HPDE6-E6E7 (cell line): ENCODE data around the gene PTPN6.
"Not testable (repeated sequence)": the region's sequence is repeated elsewhere in the genome, so short reads cannot be mapped to it uniquely, and the experiment has no call there.

Source experiments
- DNase-seq: peaks from one replicate; pipeline ENCODE4 v3.0.0; 2011; ENCODE audit warnings: missing footprints; ENCODE audit errors: extremely low spot score

Gene PTPN6

DNA sequence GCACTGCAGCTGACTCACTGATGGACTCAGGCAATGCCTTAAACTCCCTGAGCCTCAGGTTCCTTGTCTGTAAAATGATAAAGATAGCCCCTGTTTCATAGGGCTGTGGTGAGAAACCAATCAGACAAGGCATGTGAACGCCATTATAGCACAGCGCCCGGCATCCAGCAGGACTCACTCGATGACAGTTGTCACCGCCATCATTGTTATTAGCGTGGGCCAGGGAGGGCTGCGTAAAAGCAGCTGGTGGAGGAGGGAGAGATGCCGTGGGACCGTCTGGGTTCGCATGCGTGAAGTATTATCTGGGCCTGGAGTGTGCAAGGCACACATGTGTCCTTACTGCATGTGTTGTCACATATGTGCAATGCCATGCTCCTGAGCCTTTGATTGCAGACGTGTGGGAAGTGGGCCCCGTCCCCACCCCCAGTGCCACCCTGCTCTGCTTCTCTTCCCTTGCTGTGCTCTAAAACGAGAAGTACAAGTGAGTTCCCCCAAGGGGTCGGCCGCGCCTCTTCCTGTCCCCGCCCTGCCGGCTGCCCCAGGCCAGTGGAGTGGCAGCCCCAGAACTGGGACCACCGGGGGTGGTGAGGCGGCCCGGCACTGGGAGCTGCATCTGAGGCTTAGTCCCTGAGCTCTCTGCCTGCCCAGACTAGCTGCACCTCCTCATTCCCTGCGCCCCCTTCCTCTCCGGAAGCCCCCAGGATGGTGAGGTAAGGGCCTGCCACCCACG, at the start of gene PTPN6:
Gene PTPN6 (plus strand): TSS at position 546 of the 730 bp plus-strand sequence. CDS start 157 bp downstream, at position 703.
- no peak for DNase-seq

DNA sequence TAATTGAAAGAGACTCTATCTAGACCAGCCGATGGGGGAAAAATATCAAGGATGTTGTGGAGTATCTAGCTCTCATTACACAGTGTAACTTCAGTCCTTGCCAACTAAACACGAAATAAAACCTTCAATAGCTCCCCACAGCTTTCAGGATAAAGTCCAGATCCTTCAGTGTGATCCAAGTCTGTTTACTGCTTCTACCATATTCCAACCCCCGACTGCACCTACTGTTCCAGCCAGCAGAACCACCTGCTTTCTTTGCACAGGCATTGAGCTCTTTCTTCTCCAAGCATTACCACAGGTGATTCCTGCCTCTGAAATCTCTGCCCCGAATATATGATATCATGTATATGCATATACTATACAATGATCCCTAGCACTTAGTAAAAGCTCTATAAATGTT, 48.7 kb upstream of the PTPN6 start:
- no peak for DNase-seq

DNA sequence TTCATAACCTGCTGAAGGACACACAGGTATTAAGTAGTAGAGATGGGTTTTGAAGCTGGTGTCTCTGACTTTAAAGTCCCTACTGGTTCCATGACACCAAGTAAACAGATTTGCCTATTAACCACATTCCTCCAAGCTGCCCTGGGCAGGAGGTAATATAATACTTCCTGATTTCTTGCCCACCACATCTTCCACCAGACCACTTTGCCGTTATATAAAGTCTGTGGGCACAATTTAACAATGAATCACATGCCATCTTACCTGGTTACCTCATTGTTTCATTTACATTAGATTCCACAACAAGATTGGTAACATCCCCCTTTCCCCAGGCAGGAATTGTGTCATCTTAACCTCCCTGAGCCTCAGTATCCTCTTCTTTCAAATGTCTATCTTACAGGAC, 47.4 kb upstream of the PTPN6 start:
- no peak for DNase-seq

DNA sequence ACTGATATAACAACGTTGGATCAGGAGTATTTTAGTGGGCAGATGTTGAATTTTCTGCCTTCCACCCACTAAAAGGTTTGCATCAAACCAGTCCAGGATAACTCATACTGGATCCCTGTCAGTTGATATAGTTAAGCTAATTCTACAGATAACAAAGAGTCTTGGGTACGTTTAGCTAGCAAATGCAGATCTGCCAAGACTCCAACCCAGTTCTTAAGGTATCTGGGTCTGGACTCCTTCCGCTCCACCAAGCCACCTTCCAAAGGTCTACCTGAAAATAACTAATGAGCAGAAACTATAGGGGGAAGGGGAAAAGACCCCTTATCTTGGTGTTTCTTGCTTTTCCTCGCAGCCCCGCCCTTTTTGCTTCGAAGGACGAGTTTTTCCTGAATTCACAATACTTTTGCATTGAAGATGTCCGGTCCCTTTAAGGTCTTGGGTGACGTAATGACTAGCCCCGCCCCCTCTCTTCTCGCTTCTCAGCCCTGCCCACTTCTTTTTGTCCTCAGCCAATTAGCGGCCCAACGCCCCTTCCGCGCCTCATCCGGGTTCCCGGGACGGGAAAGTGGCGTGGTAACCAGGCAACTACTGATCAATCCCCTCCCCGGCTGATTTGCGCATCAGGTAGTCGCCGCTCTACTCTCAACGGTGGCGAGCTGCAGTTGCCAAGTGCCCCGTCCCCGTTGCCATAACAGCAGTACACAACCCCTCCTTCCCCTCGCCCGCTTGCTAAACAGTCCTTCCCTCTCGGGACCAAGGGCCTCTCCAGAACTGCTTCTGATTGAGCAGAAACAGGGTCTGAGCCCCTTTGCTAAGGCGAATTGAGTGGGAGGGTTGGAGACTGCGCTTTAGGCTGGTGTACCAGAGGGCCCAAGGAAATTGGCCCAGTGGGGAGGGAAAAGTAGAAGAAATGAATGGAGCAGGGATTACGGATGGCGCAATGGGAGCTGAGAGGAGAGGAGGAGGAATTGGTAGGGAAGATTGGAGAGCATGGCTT, 46.6 kb upstream of the PTPN6 start, which contains the start of gene LRRC23:
Gene LRRC23 (plus strand): TSS at position 543 of the 997 bp plus-strand sequence. CDS start 812 bp downstream, outside the sequence.
- peak; percentile 97 for DNase-seq

DNA sequence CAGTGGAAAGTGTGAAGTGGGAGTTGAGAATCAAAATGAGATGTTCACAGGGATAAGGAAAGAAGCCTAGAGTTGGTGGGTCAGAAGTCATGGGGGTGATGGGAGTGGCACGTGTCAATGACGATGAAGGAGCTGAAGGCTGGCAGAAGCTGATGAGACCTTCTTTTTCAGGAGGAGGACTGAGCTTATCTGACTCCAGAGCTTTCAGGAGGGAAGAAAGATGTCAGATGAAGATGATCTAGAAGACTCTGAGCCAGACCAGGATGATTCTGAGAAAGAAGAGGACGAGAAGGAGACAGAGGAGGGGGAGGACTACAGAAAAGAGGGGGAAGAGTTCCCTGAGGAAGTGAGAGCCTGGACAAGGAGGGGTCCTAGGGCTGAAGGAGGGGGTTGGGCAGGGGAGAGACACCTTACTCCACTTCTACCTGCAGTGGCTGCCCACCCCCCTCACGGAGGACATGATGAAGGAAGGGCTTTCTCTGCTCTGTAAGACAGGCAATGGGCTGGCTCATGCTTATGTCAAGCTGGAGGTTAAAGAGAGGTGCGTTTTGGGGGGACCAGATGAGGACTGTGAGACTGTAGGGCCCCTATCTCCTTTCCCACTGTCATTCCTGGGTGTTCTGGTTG, 45.6 kb upstream of the PTPN6 start:
- DNase-seq = no peak

DNA sequence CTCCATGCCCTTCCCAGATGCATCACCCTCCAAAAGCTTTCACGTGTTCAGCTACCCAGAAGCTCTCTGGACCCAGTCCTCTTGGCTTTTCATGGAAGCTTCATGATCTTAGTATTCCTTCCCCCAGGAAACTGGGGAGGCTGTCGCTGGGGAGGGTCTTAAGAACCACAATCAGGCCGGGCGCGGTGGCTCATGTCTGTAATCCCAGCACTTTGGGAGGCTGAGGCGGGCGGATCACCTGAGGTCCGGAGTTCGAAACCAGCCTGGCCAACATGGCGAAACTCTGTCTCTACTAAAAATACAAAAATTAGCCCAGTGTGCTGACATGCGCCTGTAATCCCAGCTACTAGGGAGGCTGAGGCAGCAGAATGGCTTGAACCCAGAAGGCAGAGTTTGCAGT, 43.0 kb upstream of the PTPN6 start:
- not testable (repeated sequence) for DNase-seq

DNA sequence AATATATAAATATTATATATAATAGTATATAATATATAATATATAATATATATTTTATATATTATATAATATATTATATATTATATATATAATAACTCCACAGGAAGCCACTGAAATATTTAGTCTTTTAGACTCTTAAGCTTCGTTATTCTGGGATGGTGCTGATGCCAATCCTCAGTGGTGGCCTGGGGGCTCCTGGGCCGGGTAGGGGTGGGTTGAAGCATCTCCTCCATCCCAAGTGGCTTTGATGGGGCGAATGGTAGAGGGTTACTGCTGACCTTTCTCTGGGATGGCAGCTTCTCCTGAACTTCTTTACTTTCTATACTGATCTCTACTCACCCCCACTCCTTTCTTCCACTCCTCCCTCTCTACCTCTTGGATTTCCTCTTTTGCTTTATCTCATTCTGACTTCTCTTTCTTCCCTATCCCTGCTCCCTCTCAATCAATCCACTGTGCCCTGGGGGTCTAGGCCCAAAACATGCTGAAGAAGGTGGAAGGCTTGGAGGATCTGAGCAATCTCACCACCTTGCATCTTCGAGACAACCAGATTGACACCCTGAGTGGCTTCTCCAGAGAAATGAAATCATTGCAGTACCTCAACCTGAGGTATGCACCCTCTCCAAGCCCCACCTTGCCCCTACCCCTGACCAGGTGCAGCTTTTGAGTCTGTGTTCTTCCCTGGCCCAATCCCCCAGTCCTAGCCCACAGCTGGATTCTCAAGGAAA, 41.6 kb upstream of the PTPN6 start:
- DNase-seq = no peak

DNA sequence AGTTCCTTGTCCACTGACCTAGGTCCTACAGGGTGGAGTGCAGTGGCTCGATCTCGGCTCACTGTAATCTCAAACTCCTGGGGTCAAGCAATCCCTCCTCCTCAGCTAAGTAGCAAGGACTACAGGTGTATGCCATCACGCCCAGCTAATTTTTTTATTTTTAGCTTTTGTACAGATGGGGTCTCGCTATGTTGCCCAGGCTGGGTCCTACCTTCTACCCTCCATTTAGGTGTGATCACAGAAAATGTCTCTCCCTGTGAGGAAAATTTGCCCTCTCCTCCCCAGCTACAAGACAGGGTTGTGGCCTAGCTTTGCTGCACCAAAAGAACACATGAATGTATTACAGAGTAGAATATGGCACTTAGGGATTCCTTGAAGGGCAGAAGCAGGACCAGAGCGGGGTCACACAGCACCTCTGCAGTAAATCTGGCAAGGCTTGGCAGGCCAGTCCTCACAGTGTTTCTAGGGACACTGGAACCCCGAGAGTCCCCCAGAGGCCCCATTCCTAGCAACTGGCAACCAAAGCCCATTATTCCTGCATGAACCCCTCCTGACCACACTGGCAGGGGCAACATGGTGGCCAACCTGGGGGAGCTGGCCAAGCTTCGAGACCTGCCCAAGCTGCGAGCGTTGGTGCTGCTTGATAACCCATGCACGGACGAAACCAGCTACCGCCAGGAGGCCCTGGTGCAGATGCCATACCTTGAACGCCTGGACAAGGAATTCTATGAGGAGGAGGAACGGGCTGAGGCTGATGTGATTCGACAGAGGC, 38.8 kb upstream of the PTPN6 start:
- no peak for DNase-seq

DNA sequence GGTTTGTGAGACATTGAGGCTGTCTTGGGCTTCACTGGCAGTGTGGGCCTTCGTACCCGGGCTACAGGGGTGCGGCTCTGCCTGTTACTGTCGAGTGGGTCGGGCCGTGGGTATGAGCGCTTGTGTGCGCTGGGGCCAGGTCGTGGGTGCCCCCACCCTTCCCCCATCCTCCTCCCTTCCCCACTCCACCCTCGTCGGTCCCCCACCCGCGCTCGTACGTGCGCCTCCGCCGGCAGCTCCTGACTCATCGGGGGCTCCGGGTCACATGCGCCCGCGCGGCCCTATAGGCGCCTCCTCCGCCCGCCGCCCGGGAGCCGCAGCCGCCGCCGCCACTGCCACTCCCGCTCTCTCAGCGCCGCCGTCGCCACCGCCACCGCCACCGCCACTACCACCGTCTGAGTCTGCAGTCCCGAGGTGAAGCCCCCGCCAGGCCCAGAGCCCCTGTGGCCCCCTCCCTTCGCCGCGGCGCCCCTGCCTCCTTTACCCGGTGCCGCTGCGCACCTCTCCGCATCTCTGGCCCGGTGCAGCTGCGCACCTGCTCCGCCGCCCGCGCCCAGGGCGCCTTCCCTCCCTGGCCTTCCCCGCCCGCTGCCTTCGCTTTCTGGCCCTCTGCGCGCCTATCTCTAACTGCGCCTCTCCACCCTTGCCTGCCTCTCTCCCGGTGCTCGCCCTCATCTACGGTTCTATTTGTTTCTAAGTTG, 36.8 kb upstream of the PTPN6 start, which contains the start of gene ENO2:
Gene ENO2 (plus strand): TSS at position 335 of the 701 bp plus-strand sequence. CDS start 1,253 bp downstream, outside the sequence.
- DNase-seq = no peak

DNA sequence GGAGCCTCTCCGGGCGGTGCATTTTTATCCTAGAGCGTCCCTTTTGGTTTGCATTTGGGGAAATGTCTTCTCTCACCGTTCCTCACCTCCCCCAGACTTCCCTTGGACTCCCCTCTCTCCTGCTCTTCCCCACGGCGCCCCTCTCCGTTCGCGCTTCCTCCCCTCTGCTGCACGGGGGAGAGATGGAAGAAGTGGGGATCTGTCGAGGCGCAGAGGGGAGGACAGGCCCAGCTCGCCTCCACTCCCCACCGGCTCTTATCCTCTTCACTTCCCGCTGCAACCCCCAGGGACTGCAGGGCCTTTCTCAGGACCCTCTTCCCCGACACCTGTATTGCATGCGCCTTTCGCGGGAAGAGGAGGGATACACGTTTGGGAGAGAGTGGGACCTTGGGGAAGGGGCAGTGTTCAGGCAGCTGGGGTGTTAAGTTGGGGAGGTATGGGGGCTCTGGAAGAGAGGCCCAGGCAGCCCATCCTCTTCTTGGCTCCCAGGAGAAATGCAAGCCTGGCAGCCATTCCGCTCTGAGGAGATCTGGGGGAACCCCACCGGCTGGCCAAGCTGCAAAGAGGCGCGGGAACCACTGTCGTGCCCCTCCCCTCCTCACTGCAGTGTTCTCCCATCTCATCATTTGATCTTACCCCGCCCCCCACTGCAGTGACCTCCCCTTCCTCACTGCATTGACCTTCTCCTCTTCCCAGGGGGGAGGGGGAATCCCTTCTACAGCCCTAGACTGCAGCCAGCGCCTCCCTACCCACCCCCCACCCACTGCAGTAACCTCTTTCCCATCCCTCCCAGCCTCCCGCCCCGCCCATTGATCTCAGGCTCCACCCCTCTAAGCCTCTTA, 36.0 kb upstream of the PTPN6 start:
- no peak for DNase-seq

DNA sequence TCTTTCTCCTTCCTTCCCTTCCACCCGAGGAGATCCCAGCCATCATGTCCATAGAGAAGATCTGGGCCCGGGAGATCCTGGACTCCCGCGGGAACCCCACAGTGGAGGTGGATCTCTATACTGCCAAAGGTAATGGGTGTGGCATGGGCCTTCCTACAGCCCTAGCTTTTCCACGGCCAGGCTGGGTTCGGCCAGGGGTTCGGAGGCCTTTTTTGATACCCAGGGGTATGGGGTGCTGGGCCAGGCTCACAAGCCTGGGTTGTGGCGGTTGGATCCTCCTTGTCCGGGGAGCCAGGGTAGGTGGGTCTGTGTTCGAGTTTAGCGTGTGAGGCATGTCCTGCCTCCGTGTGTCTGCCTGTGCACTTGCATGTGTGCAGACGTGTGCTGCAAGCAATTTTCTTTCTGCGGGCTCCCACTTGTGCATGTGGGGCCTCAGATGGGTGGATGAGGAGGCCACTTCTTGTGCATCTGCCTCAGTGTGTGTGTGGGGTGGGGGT, 35.3 kb upstream of the PTPN6 start:
- no peak for DNase-seq

DNA sequence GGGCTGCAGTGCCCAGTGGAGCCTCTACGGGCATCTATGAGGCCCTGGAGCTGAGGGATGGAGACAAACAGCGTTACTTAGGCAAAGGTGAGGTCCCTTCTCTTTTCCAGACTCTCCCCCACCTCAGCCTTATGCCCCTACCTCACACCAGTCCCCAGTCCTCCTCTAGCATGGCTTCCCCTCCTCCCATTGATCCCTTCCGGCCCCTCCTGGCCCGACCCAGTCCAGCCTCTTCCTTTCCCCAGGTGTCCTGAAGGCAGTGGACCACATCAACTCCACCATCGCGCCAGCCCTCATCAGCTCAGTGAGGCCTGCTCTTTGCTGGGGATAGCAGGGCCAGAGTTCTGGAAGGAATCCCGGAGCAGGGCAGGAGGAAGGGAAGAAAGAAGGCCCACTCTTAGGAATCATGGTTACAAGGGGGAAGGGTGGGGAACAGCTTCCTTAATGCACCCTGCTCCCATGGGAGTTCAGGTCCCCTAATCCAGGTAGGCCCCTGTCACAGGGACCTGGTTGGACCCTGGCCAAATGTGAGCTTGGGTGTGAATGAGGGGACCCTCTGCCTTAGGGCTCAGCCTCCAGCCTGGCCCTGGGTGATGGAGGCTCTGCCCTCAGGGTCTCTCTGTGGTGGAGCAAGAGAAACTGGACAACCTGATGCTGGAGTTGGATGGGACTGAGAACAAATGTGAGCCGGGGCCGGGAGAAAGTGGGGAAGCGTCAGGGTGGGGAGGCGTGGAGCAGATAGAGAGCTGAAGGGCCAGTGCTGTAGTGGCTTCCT, 34.5 kb upstream of the PTPN6 start:
- DNase-seq = no peak

DNA sequence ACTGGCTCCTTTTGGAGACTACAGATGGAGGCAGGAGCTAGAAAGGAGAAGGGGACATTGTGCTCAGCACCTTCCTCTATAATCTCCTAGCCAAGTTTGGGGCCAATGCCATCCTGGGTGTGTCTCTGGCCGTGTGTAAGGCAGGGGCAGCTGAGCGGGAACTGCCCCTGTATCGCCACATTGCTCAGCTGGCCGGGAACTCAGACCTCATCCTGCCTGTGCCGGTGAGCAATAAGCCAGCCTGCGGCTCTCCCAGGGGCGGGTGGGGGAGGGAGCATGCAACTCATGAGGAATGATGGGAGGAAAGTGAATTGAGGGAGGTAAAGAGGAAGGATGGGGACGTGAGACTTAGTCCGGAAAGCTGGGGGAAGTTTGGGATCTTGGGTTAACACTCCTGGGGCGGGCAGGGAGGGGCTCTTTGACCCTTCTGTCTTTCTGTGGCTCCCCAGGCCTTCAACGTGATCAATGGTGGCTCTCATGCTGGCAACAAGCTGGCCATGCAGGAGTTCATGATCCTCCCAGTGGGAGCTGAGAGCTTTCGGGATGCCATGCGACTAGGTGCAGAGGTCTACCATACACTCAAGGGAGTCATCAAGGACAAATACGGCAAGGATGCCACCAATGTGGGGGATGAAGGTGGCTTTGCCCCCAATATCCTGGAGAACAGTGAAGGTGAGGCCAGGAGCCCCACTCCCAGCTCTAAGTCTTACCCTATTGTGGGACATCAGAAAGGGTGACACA, 33.5 kb upstream of the PTPN6 start:
- no peak for DNase-seq

DNA sequence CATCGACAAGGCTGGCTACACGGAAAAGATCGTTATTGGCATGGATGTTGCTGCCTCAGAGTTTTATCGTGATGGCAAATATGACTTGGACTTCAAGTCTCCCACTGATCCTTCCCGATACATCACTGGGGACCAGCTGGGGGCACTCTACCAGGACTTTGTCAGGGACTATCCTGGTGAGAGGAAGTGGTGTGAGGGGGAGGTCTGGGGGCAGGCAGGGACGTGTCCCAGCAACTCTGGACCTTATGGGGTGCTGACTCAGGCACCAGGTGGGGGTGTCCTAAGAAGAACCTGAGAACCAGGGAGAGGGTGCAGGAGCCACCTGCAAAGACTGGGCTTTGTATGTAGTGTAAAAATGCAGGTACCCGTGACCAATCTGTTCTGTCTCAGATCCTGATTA, 31.6 kb upstream of the PTPN6 start:
- peak; percentile 58 for DNase-seq

DNA sequence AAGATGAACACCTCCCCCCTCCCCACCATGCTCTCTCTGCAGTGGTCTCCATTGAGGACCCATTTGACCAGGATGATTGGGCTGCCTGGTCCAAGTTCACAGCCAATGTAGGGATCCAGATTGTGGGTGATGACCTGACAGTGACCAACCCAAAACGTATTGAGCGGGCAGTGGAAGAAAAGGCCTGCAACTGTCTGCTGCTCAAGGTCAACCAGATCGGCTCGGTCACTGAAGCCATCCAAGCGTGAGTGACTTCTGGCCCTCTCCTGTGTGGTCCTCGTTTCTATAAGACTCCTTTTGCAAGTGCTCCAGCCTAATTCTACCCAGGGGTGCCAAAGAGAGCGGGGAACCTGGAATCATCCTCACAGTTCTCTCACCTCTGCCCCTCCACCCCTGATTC, 29.6 kb upstream of the PTPN6 start:
- DNase-seq = no peak

DNA sequence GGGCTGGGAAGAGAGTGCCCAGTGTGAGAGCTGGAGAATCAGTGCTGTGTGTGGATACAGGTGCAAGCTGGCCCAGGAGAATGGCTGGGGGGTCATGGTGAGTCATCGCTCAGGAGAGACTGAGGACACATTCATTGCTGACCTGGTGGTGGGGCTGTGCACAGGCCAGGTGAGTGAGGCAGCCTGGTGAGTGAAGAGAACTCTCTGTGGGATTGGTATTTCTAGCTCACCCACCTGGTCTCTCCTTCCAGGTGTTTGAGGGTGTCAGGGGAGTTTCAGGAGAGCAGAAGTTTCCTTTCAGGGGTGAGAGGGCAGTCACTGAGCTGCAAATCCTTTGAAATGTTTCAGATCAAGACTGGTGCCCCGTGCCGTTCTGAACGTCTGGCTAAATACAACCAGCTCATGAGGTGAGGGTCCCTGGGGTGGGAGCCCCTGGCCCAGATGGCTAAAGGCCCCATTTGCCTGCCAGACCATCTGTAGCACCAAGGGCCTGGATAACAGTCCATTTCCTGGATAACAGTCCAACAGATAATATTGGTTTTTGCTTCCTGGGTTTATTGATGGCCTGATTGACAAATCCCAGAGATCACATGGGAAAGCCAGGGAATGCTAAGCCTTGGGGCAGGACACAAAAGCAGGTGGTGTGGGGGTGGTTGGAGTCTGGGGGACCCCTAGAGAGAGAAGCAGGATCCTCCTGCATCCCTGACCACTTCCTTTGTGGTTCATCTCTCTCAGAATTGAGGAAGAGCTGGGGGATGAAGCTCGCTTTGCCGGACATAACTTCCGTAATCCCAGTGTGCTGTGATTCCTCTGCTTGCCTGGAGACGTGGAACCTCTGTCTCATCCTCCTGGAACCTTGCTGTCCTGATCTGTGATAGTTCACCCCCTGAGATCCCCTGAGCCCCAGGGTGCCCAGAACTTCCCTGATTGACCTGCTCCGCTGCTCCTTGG, 28.9 kb upstream of the PTPN6 start:
- DNase-seq = no peak
